GM12878 (cell line): ENCODE results near the gene FATE1. TPM values are rescaled to one million over a fixed set of nuclear protein-coding genes. Genes with fewer than 3 reads are reported as not detected.

Experiments used
- ATAC-seq: fragments of 200-7000 bp; cut with Tn5 transposase; 3 replicates; pipeline ENCODE4 v1.9.1; 2020; ENCODE audit warnings: mild to moderate bottlenecking, moderate library complexity
- BruUV-seq: library from RNA; stranded (reverse); fragments of 400-500 nt; replicated peaks from 2 replicates; lab custom pipeline; 2021; lab: Mats Ljungman, UMichigan
- CTCF ChIA-PET: fragments of 300-600 bp; sonication (Branson Sonifier 250); formaldehyde crosslinking; extraction: SDS; loops from one replicate; lab custom pipeline; 2021; ENCODE audit warnings: inconsistent platforms; lab: Yijun Ruan, JAX
- POLR2A ChIA-PET: fragments of 350-600 bp; formaldehyde crosslinking; extraction: SDS; loops from one replicate; lab custom pipeline; 2021; ENCODE audit warnings: inconsistent platforms; lab: Charles Lee
- RAD21 ChIA-PET: fragments of 300-600 bp; sonication (Branson Sonifier 250); formaldehyde crosslinking; loops from one replicate; lab custom pipeline; 2023; ENCODE audit warnings: antibody characterized with exemption; ENCODE audit not compliant: unreplicated experiment; lab: Charles Lee
- SMC1A ChIA-PET: fragments of 300-600 bp; sonication (Branson Sonifier 250); formaldehyde crosslinking; loops from one replicate; lab custom pipeline; 2023; ENCODE audit not compliant: unreplicated experiment, uncharacterized antibody; lab: Charles Lee
- DNase-seq: peaks from one replicate; pipeline ENCODE4 v3.0.0-alpha.2; 2011; ENCODE audit warnings: low read depth, low spot score
- FAIRE-seq: peaks from 3 replicates; lab custom pipeline; 2011; peaks lifted over from hg19 to GRCh38; lab: Jason Lieb, UNC
- H2AFZ ChIP-seq: 2 replicates; pipeline ENCODE4 v1.6.0; 2011; ENCODE audit warnings: low read depth, low read length, control low read depth; ENCODE audit not compliant: control insufficient read depth
- H3K27ac ChIP-seq: 2 replicates; pipeline ENCODE4 v1.5.1; 2011; ENCODE audit warnings: control low read depth; ENCODE audit not compliant: control insufficient read depth, insufficient read depth
- H3K27me3 ChIP-seq, 2 experiments: replicated peaks in 1 of 2; 2 replicates each; pipeline versions ENCODE4 v1.6.0 to v1.6.1; 2011; ENCODE audit warnings: low read length in 1 of 2; ENCODE audit not compliant: control insufficient read depth in 2 of 2, insufficient read depth in 2 of 2
- H3K36me3 ChIP-seq, 2 experiments: 2 replicates each; pipeline ENCODE4 v1.5.1; 2011; ENCODE audit warnings: low read length in 1 of 2; ENCODE audit not compliant: control insufficient read depth in 2 of 2, insufficient read depth in 2 of 2
- H3K4me1 ChIP-seq: 2 replicates; pipeline ENCODE4 v1.6.1; 2011; ENCODE audit warnings: mild to moderate bottlenecking, low read length, moderate library complexity, mixed read lengths; ENCODE audit not compliant: control insufficient read depth, insufficient read depth
- H3K4me2 ChIP-seq: 2 replicates; pipeline ENCODE4 v1.6.0; 2011; ENCODE audit warnings: control low read depth; ENCODE audit not compliant: control insufficient read depth, insufficient read depth
- H3K4me3 ChIP-seq: fragments of 200-600 bp; sonication (generic); 2 replicates; pipeline ENCODE4 v1.5.1; 2016
- H3K79me2 ChIP-seq: 2 replicates; pipeline ENCODE4 v1.6.0; 2011; ENCODE audit warnings: low read length; ENCODE audit not compliant: control insufficient read depth, insufficient read depth
- H3K9ac ChIP-seq: 2 replicates; pipeline ENCODE4 v1.8.0; 2011; ENCODE audit warnings: low read length, control low read depth, mixed read lengths; ENCODE audit not compliant: control insufficient read depth, insufficient read depth
- H3K9me3 ChIP-seq: replicated peaks from 3 replicates; pipeline ENCODE4 v1.5.1; 2011; ENCODE audit warnings: mild to moderate bottlenecking, low read length; ENCODE audit not compliant: control insufficient read depth, insufficient read depth
- H4K20me1 ChIP-seq: 2 replicates; pipeline ENCODE4 v1.6.0; 2011; ENCODE audit not compliant: control insufficient read depth, insufficient read depth
- ATF2 ChIP-seq: IDR thresholded peaks from 2 replicates; pipeline ENCODE4 v1.6.1; 2012; ENCODE audit warnings: low read length, inconsistent platforms
- CREB1 ChIP-seq: IDR thresholded peaks from 2 replicates; pipeline ENCODE4 v1.6.1; 2012; ENCODE audit warnings: low read depth, mild to moderate bottlenecking, inconsistent platforms
- E4F1 ChIP-seq: fragments of 450-650 bp; IDR thresholded peaks from 2 replicates; pipeline ENCODE4 v1.6.1; 2018; ENCODE audit warnings: borderline replicate concordance, mild to moderate bottlenecking; ENCODE audit not compliant: partially characterized antibody
- EED ChIP-seq: sonication (generic); IDR thresholded peaks from 2 replicates; pipeline ENCODE4 v1.6.1; 2016; ENCODE audit warnings: antibody characterized with exemption, low read depth
- EZH2 ChIP-seq: IDR thresholded peaks from 2 replicates; pipeline ENCODE4 v1.6.1; 2012; ENCODE audit warnings: low read depth, mild to moderate bottlenecking, control low read depth, inconsistent platforms, low read length, borderline replicate concordance; ENCODE audit not compliant: control insufficient read depth
- RAD51 ChIP-seq: fragments of 450-650 bp; IDR thresholded peaks from 2 replicates; pipeline ENCODE4 v1.6.1; 2016; ENCODE audit warnings: moderate library complexity, mild to moderate bottlenecking, inconsistent platforms
- SKIL ChIP-seq: fragments of 450-650 bp; IDR thresholded peaks from 2 replicates; pipeline ENCODE4 v1.6.1; 2017; ENCODE audit warnings: mild to moderate bottlenecking, low read depth, inconsistent platforms; ENCODE audit not compliant: poor library complexity, severe bottlenecking
- SMAD1 ChIP-seq: fragments of 450-650 bp; IDR thresholded peaks from 2 replicates; pipeline ENCODE4 v1.6.1; 2018; ENCODE audit warnings: mild to moderate bottlenecking, low read depth; ENCODE audit not compliant: partially characterized antibody
- SMAD5 ChIP-seq: IDR thresholded peaks from 2 replicates; pipeline ENCODE4 v1.6.1; 2016; ENCODE audit warnings: antibody characterized with exemption, low read depth
- SREBF1 ChIP-seq: IDR thresholded peaks from 2 replicates; pipeline ENCODE4 v1.6.1; 2012; ENCODE audit warnings: mild to moderate bottlenecking, low read length
- TCF7 ChIP-seq: IDR thresholded peaks from 2 replicates; pipeline ENCODE4 v1.6.1; 2014; ENCODE audit warnings: antibody characterized with exemption, borderline replicate concordance
- USF1 ChIP-seq: IDR thresholded peaks from 2 replicates; pipeline ENCODE4 v1.6.1; 2011; ENCODE audit warnings: borderline replicate concordance, low read depth, mild to moderate bottlenecking, moderate library complexity, mixed read lengths, low read length; ENCODE audit not compliant: insufficient read depth; ENCODE audit errors: extremely low read length
- WGBS: methylation state at CpG from one replicate; pipeline ENCODE4 v1.1.6; 2016; ENCODE audit warnings: low lambda C conversion rate; ENCODE audit not compliant: insufficient replicate concordance, insufficient coverage; ENCODE audit errors: missing lambda C conversion rate; 5-methylcytosine and 5-hydroxymethylcytosine counted together
- in situ Hi-C: fragments of 300-500 bp; cut with MboI; formaldehyde crosslinking; loops from 9 replicates; pipeline ENCODE4 v1.14.3; 2018; ENCODE audit warnings: mixed read lengths
- intact Hi-C: fragments of 100-400 bp; cut with micrococcal nuclease; formaldehyde crosslinking; loops from one replicate; pipeline ENCODE4 v1.14.2; 2022; ENCODE audit not compliant: unreplicated experiment
- polyA plus RNA-seq, 11 experiments: library from polyadenylated mRNA; depleted of rRNA in 4 of 11; unstranded in 6 of 11; stranded (reverse) in 5 of 11; fragments of >200 nt; fragmentation: Nextera tagmentation in 4 of 11; fragmentation: Illumina TruSeq in 1 of 11; extraction: Ambion mirVana in 4 of 11; extraction: Trizol in 1 of 11; gene quantifications; 1 replicate in 1 of 11; 2 replicates in 10 of 11; pipeline versions ENCODE4 v1.2.1 to v1.2.3, GENCODE V29; 2011 to 2016; ENCODE audit warnings: inconsistent platforms in 2 of 11, missing spikeins in 2 of 11, low read depth in 1 of 11
- total RNA-seq, 4 experiments: library from RNA; depleted of rRNA in 3 of 4; stranded (reverse); fragments of >200 nt in 3 of 4; fragmentation: Illumina TruSeq in 1 of 4; extraction: Trizol in 1 of 4; gene quantifications; 2 replicates each; pipeline versions ENCODE4 v1.2.1 to v1.2.3, GENCODE V29; 2013 to 2021

FATE1 gene
- total and polyA plus RNA-seq, 10 of the 15 experiments (the other 5 are each of a cell fraction or from before 2014, with no cell fraction given): 0.26 to 0.28 TPM; not detected in 8

GRCh38 chrX:151737494-151737893 lies 21.7 kb downstream of the FATE1 start (continued):
- TF ChIP-seq E4F1 (no peak), USF1 (no peak), EZH2 (no peak), SMAD1 (no peak)
- TF ChIP-seq, all 136 proteins: peak for 0

- ChIA-PET SMC1A (no interaction called here), RAD21 (no interaction called here), POLR2A (no interaction called here), CTCF (no interaction called here)
- Histone ChIP-seq H3K4me1 (no peaks in the 10 kb centered on the region), H3K9me3 (no peaks in the 10 kb centered on the region), H3K4me2 (no peak overlapping the region), H2AFZ (no peak overlapping the region), H3K27ac (no peak overlapping the region), H4K20me1 (no peaks in the 10 kb centered on the region), H3K36me3 (no peaks in the 10 kb centered on the region), H3K9ac (no peak overlapping the region), H3K27me3 (no peaks in the 10 kb centered on the region; a peak in 1 of 4 replicates), H3K79me2 (no peaks in the 10 kb centered on the region), H3K4me3 (no peak overlapping the region)
- intact Hi-C loops (no loop called here), in situ Hi-C loops (no loop called here)
- no peak for DNase-seq
- TF ChIP-seq SKIL (no peak), TCF7 (no peak), ATF2 (no peak), SMAD5 (no peak), RAD51 (no peak), SREBF1 (no peak), CREB1 (no peak), EED (no peak)
- 20% methylated on average over 7 of the region's 7 CpGs for WGBS
- ATAC-seq: no peak
- no peak for FAIRE-seq
- no TSS peak for BruUV-seq
Observed at GRCh38 chrX:151738751-151739150, 22.9 kb downstream of the FATE1 start.
